Endodermal cell (in vitro differentiated cells): ENCODE measurements around the gene LAMC1. TPM values are rescaled to one million over a fixed set of nuclear protein-coding genes. Genes with fewer than 3 reads are reported as not detected.

ENCODE experiments used
- DNase-seq: peaks from one replicate; pipeline ENCODE4 v3.0.0-alpha.2; 2017
- H3K27ac ChIP-seq: 2 replicates; pipeline ENCODE4 v1.5.1; 2013; ENCODE audit warnings: mild to moderate bottlenecking, low read depth, low read length, moderate library complexity
- H3K27me3 ChIP-seq: 2 replicates; pipeline ENCODE4 v1.6.1; 2013; ENCODE audit warnings: mild to moderate bottlenecking, low read length, moderate library complexity; ENCODE audit not compliant: insufficient read depth, control insufficient read depth, poor library complexity, severe bottlenecking
- H3K36me3 ChIP-seq: 2 replicates; pipeline ENCODE4 v1.7.0; 2013; ENCODE audit warnings: mild to moderate bottlenecking, low read length, moderate library complexity; ENCODE audit not compliant: control insufficient read depth, insufficient read depth
- H3K4me1 ChIP-seq: one replicate; pipeline ENCODE4 v1.7.0; 2013; ENCODE audit warnings: low read length; ENCODE audit not compliant: control insufficient read depth, insufficient read depth
- H3K4me3 ChIP-seq: 2 replicates; pipeline ENCODE4 v1.5.1; 2013; ENCODE audit warnings: mild to moderate bottlenecking, low read length, moderate library complexity
- H3K9ac ChIP-seq: 2 replicates; pipeline ENCODE4 v1.6.1; 2013; ENCODE audit warnings: mild to moderate bottlenecking, low read length, moderate library complexity; ENCODE audit not compliant: poor library complexity, severe bottlenecking; ENCODE audit errors: extremely low read depth
- H3K9me3 ChIP-seq: 2 replicates; pipeline ENCODE4 v1.6.1; 2013; ENCODE audit warnings: mild to moderate bottlenecking, low read length, moderate library complexity; ENCODE audit not compliant: control insufficient read depth
- H3K27ac Mint-ChIP-seq: 2 replicates; pipeline ENCODE4 v1.8.0; 2020; ENCODE audit warnings: mixed read lengths
- H3K27me3 Mint-ChIP-seq: 2 replicates; pipeline ENCODE4 v1.8.0; 2021; ENCODE audit warnings: mild to moderate bottlenecking, mixed read lengths; ENCODE audit not compliant: insufficient read depth
- H3K36me3 Mint-ChIP-seq: 2 replicates; pipeline ENCODE4 v1.8.0; 2020; ENCODE audit warnings: low read depth, mixed read lengths
- H3K4me1 Mint-ChIP-seq: 2 replicates; pipeline ENCODE4 v1.8.0; 2020; ENCODE audit warnings: mixed read lengths
- H3K4me3 Mint-ChIP-seq: 2 replicates; pipeline ENCODE4 v1.8.0; 2020; ENCODE audit warnings: mild to moderate bottlenecking, moderate library complexity, mixed read lengths
- H3K9me3 Mint-ChIP-seq: 2 replicates; pipeline ENCODE4 v1.8.0; 2020; ENCODE audit warnings: mild to moderate bottlenecking, mixed read lengths
- WGBS, 2 experiments: methylation state at CpG; one replicate each; pipeline versions ENCODE4 v1.1.5 to v1.1.7; 2013; ENCODE audit warnings: missing lambda C conversion rate in 2 of 2, mixed read lengths in 1 of 2; ENCODE audit not compliant: insufficient coverage in 1 of 2, insufficient read length in 1 of 2; 5-methylcytosine and 5-hydroxymethylcytosine counted together
- total RNA-seq, 2 donors: library from RNA; stranded (reverse); fragmentation: NEBNext Ultra II Directional in 1 of 2; extraction: Animal tissue kit (Norgen Biotek cat#: 25700) in 1 of 2; gene quantifications; 2 replicates in 1 of 2; 3 replicates in 1 of 2; pipeline ENCODE4 v1.2.1, GENCODE V29; 2021
- TF ChIP-seq, protein P1 (sequence below): fragments of 200-600 bp; sonication (generic); conservative IDR thresholded peaks from 2 replicates; pipeline ENCODE4 v1.5.0; 2021; ENCODE audit warnings: antibody characterized with exemption, mild to moderate bottlenecking

Gene LAMC1
- total RNA-seq, 2 donors from 2014 or later: 47.9 to 58.8 TPM

DNA sequence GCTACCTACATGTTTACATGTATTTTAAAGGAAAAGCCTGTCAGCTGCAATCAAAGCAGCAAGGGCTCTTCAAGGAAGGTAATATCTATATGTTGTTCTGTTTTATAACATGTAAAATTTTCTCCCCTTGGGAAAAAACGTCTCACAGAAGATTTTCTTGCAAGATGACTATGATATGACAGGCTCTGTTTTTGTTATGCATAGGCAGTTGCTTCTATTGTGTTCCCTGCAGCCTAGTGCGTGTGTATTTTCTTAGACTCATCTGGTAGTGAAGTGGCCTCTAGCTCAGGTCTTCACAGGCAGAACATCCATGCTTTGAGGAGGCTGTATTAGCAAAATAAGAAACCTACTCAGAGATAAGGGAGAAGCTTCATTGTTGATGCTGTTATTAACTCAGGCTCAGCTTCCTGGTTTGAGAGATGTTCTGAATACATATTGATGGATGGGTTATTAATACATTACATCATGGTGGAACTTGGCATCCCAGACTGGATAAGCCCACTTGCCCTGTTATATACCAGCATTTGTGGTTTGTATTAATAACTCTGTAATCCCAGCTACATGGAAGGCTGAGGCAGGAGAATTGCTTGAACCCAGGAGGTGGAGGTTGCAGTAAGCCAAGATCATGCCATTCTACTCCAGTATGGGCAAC, 35.8 kb downstream of the LAMC1 start:
- Mint-ChIP-seq H3K36me3 (no peaks in the 10 kb centered on the region), H3K9me3 (no peaks in the 10 kb centered on the region), H3K27ac (no peak overlapping the region), H3K27me3 (no peaks in the 10 kb centered on the region), H3K4me3 (no peak overlapping the region), H3K4me1 (peaks cover 8% of the 10 kb centered on the region)
- Histone ChIP-seq H3K4me3 (no peak overlapping the region), H3K4me1 (peaks cover 7% of the 10 kb centered on the region), H3K36me3 (no peaks in the 10 kb centered on the region), H3K27me3 (no peaks in the 10 kb centered on the region), H3K9ac (no peak overlapping the region), H3K9me3 (no peaks in the 10 kb centered on the region), H3K27ac (no peak overlapping the region)
- DNase-seq: no peak
- TF ChIP-seq, protein P1, sequence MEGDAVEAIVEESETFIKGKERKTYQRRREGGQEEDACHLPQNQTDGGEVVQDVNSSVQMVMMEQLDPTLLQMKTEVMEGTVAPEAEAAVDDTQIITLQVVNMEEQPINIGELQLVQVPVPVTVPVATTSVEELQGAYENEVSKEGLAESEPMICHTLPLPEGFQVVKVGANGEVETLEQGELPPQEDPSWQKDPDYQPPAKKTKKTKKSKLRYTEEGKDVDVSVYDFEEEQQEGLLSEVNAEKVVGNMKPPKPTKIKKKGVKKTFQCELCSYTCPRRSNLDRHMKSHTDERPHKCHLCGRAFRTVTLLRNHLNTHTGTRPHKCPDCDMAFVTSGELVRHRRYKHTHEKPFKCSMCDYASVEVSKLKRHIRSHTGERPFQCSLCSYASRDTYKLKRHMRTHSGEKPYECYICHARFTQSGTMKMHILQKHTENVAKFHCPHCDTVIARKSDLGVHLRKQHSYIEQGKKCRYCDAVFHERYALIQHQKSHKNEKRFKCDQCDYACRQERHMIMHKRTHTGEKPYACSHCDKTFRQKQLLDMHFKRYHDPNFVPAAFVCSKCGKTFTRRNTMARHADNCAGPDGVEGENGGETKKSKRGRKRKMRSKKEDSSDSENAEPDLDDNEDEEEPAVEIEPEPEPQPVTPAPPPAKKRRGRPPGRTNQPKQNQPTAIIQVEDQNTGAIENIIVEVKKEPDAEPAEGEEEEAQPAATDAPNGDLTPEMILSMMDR: no peak
- 75 to 80% methylated on average over 1 to 2 of the region's 2 CpGs for WGBS, 2 experiments

DNA sequence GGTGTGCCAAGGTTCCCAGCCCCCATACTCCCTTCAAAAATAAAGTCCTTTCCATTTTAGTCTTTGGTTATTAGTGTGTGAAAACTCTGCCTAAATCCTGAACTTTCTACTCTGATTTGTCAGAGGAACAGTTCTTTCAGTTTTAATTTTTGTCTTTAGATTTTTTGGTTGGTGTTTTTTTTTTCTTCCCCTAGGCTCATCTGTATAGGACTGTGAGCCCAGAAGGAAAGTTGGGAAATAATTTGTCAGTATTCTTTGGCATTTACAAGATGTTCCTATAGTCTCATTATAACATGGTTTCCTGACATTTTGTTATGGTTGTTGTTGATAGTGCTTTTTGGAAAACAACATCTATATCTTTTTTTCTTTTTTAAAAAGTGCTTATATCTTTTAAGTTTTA, 38.0 kb downstream of the LAMC1 start:
- H3K4me1 ChIP-seq: peaks cover 7% of the 10 kb centered on the region
- TF ChIP-seq, protein P1: no peak
- no peak overlapping the region for H3K27ac ChIP-seq
- H3K4me3 Mint-ChIP-seq: no peak overlapping the region
- H3K9me3 ChIP-seq: peaks cover 12% of the 10 kb centered on the region
- H3K27me3 Mint-ChIP-seq: no peaks in the 10 kb centered on the region
- H3K9me3 Mint-ChIP-seq: peaks cover 2% of the 10 kb centered on the region
- H3K27ac Mint-ChIP-seq: no peak overlapping the region
- H3K4me3 ChIP-seq: no peak overlapping the region
- H3K36me3 ChIP-seq: no peaks in the 10 kb centered on the region
- DNase-seq: no peak
- peaks cover 8% of the 10 kb centered on the region for H3K4me1 Mint-ChIP-seq
- no peaks in the 10 kb centered on the region for H3K27me3 ChIP-seq
- peaks cover 2% of the 10 kb centered on the region for H3K36me3 Mint-ChIP-seq
- H3K9ac ChIP-seq: no peak overlapping the region

DNA sequence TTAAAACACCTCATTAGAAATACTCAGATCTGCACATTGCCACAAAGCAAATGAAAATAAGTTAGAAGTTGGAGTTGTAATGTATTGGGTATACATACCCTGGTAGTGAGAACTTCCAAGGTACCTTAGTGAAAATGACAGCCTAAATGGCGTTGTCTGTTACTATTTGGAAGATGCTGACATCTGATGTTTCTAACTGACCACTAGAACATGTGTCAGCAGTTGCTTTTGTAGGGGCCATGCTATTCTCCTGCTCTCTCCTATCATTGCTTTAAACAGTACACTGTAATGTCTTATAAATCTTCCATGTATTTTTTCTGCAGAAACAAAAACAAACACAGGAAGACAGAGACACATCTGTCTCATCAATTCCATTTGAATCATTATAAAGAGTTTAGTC, 40.1 kb downstream of the LAMC1 start:
- 91 to 100% methylated on average over 1 of the region's 1 CpG for WGBS, 2 experiments
- Histone ChIP-seq H3K9ac (no peak overlapping the region), H3K27ac (no peak overlapping the region), H3K9me3 (peaks cover 12% of the 10 kb centered on the region), H3K4me3 (no peak overlapping the region), H3K36me3 (no peaks in the 10 kb centered on the region), H3K4me1 (no peaks in the 10 kb centered on the region), H3K27me3 (no peaks in the 10 kb centered on the region)
- TF ChIP-seq, protein P1: no peak
- no peak overlapping the region for H3K4me3 Mint-ChIP-seq
- H3K27me3 Mint-ChIP-seq: no peaks in the 10 kb centered on the region
- H3K9me3 Mint-ChIP-seq: peaks cover 6% of the 10 kb centered on the region
- H3K4me1 Mint-ChIP-seq: no peaks in the 10 kb centered on the region
- H3K36me3 Mint-ChIP-seq: peaks cover 5% of the 10 kb centered on the region
- H3K27ac Mint-ChIP-seq: no peak overlapping the region
- no peak for DNase-seq
